Smooth muscle cell (in vitro differentiated cells): ENCODE measurements around the gene ABTB2. TPM values are rescaled to one million over a fixed set of nuclear protein-coding genes. Genes with fewer than 3 reads are reported as not detected.

Experiments used
- DNase-seq: peaks from one replicate; lab custom pipeline; 2025; ENCODE audit not compliant: unreplicated experiment; lab: John Stamatoyannopoulos, UW
- H2AFZ ChIP-seq: fragments of 200-600 bp; sonication (generic); 2 replicates; pipeline ENCODE4 v1.6.0; 2016; ENCODE audit warnings: antibody characterized with exemption, low read depth, mild to moderate bottlenecking
- H3F3A ChIP-seq: fragments of 200-600 bp; sonication (generic); 2 replicates; pipeline ENCODE4 v1.6.0; 2017; ENCODE audit warnings: antibody characterized with exemption, low read depth
- H3K27ac ChIP-seq: fragments of 200-600 bp; sonication (generic); 2 replicates; pipeline ENCODE4 v1.5.1; 2016; ENCODE audit warnings: low read depth, mild to moderate bottlenecking
- H3K27me3 ChIP-seq: fragments of 200-600 bp; sonication (generic); 2 replicates; pipeline ENCODE4 v1.6.1; 2016; ENCODE audit warnings: low read depth, mild to moderate bottlenecking
- H3K36me3 ChIP-seq: fragments of 200-600 bp; sonication (generic); 2 replicates; pipeline ENCODE4 v1.5.1; 2016; ENCODE audit warnings: low read depth
- H3K4me1 ChIP-seq: fragments of 200-600 bp; sonication (generic); 2 replicates; pipeline ENCODE4 v1.5.1; 2016; ENCODE audit warnings: low read depth
- H3K4me2 ChIP-seq: fragments of 200-600 bp; sonication (generic); 2 replicates; pipeline ENCODE4 v1.6.0; 2016; ENCODE audit warnings: mild to moderate bottlenecking
- H3K4me3 ChIP-seq: fragments of 200-600 bp; sonication (generic); 2 replicates; pipeline ENCODE4 v1.5.1; 2016; ENCODE audit warnings: mild to moderate bottlenecking
- H3K79me2 ChIP-seq: fragments of 200-600 bp; sonication (generic); 2 replicates; pipeline ENCODE4 v1.6.0; 2016; ENCODE audit warnings: low read depth, mild to moderate bottlenecking
- H3K9ac ChIP-seq: fragments of 200-600 bp; sonication (generic); 2 replicates; pipeline ENCODE4 v1.6.0; 2016; ENCODE audit warnings: low read depth
- H3K9me3 ChIP-seq: fragments of 200-600 bp; sonication (generic); replicated peaks from 2 replicates; pipeline ENCODE4 v1.5.1; 2016; ENCODE audit warnings: low read depth
- H4K20me1 ChIP-seq: fragments of 200-600 bp; sonication (generic); 2 replicates; pipeline ENCODE4 v1.6.0; 2016; ENCODE audit warnings: low read depth
- CTCF ChIP-seq: fragments of 200-600 bp; sonication (generic); IDR thresholded peaks from 2 replicates; pipeline ENCODE4 v1.5.1; 2017; ENCODE audit warnings: borderline replicate concordance, mild to moderate bottlenecking, antibody characterized with exemption; ENCODE audit not compliant: insufficient read depth, poor library complexity, severe bottlenecking
- WGBS: methylation state at CpG from one replicate; pipeline ENCODE4 v1.1.7; 2016; ENCODE audit warnings: low lambda C conversion rate; 5-methylcytosine and 5-hydroxymethylcytosine counted together
- polyA plus RNA-seq: library from polyadenylated mRNA; unstranded; fragments of >200 nt; fragmentation: Nextera tagmentation; extraction: Ambion mirVana; gene quantifications from 2 replicates; pipeline ENCODE4 v1.2.1, GENCODE V29; 2016
- total RNA-seq: library from RNA; depleted of rRNA; stranded (reverse); fragments of >200 nt; gene quantifications from 2 replicates; pipeline ENCODE4 v1.2.3, GENCODE V29; 2014

ABTB2 gene
- total and polyA plus RNA-seq, 2 experiments from 2014 or later: 4.3 to 4.9 TPM

- Histone ChIP-seq H2AFZ (no peak overlapping the region), H3K36me3 (no peaks in the 10 kb centered on the region), H4K20me1 (no peaks in the 10 kb centered on the region), H3K27ac (no peak overlapping the region), H3K4me1 (no peaks in the 10 kb centered on the region), H3K9me3 (no peaks in the 10 kb centered on the region), H3K9ac (no peak overlapping the region), H3F3A (no peaks in the 10 kb centered on the region), H3K4me2 (no peak overlapping the region), H3K4me3 (no peak overlapping the region), H3K27me3 (peaks cover 15% of the 10 kb centered on the region), H3K79me2 (no peaks in the 10 kb centered on the region)
- no peak for DNase-seq
- 71% methylated on average over 5 of the region's 7 CpGs for WGBS
- no peak for TF ChIP-seq CTCF
These were observed 47.5 kb upstream of the ABTB2 start for GRCh38 chr11:34405079-34405858.

- Histone ChIP-seq H3K79me2 (no peaks in the 10 kb centered on the region), H3K4me3 (no peak overlapping the region), H3F3A (no peaks in the 10 kb centered on the region), H3K36me3 (no peaks in the 10 kb centered on the region), H3K27me3 (peaks cover 15% of the 10 kb centered on the region), H4K20me1 (no peaks in the 10 kb centered on the region), H3K4me2 (no peak overlapping the region), H3K9me3 (no peaks in the 10 kb centered on the region), H3K9ac (no peak overlapping the region), H2AFZ (no peak overlapping the region), H3K27ac (no peak overlapping the region), H3K4me1 (no peaks in the 10 kb centered on the region)
- DNase-seq: no peak
- no peak for TF ChIP-seq CTCF
- WGBS: 95% methylated on average over 6 of the region's 6 CpGs
These were observed 46.5 kb upstream of the ABTB2 start for GRCh38 chr11:34404280-34404679.

- no peaks in the 10 kb centered on the region for H3F3A ChIP-seq
- H3K9me3 ChIP-seq: no peaks in the 10 kb centered on the region
- no peaks in the 10 kb centered on the region for H3K79me2 ChIP-seq
- no peak overlapping the region for H3K4me2 ChIP-seq
- H4K20me1 ChIP-seq: no peaks in the 10 kb centered on the region
- peaks cover 15% of the 10 kb centered on the region for H3K27me3 ChIP-seq
- DNase-seq: no peak
- WGBS: 82% methylated on average over 4 of the region's 4 CpGs
- no peak overlapping the region for H3K27ac ChIP-seq
- H3K4me1 ChIP-seq: no peaks in the 10 kb centered on the region
- H2AFZ ChIP-seq: no peak overlapping the region
- TF ChIP-seq CTCF: no peak
- no peak overlapping the region for H3K4me3 ChIP-seq
- H3K9ac ChIP-seq: no peak overlapping the region
- no peaks in the 10 kb centered on the region for H3K36me3 ChIP-seq
These were observed 45.6 kb upstream of the ABTB2 start for GRCh38 chr11:34403431-34403830.

- no peak for TF ChIP-seq CTCF
- no peak for DNase-seq
- no peak overlapping the region for H3K27ac ChIP-seq
- no peak overlapping the region for H3K4me2 ChIP-seq
- H3K4me1 ChIP-seq: no peaks in the 10 kb centered on the region
- no peak overlapping the region for H3K9ac ChIP-seq
- H3K36me3 ChIP-seq: no peaks in the 10 kb centered on the region
- no peaks in the 10 kb centered on the region for H3K79me2 ChIP-seq
- no peak overlapping the region for H3K4me3 ChIP-seq
- 90% methylated on average over 2 of the region's 2 CpGs for WGBS
- no peaks in the 10 kb centered on the region for H3K27me3 ChIP-seq
- no peaks in the 10 kb centered on the region for H4K20me1 ChIP-seq
- H2AFZ ChIP-seq: no peak overlapping the region
- no peaks in the 10 kb centered on the region for H3K9me3 ChIP-seq
- peaks cover 4% of the 10 kb centered on the region for H3F3A ChIP-seq
These were observed 40.0 kb upstream of the ABTB2 start for GRCh38 chr11:34397811-34398210.
